Progenitor cell of endocrine pancreas (in vitro differentiated cells): ENCODE measurements around the gene HLCS. TPM values are rescaled to one million over a fixed set of nuclear protein-coding genes. Genes with fewer than 3 reads are reported as not detected.

Experiments
- DNase-seq: peaks from one replicate; pipeline ENCODE4 v3.0.0; 2021; ENCODE audit warnings: low spot score; ENCODE audit not compliant: unreplicated experiment
- H3K27ac Mint-ChIP-seq: 2 replicates; pipeline ENCODE4 v1.8.0; 2021; ENCODE audit warnings: mild to moderate bottlenecking, moderate library complexity, mixed read lengths
- H3K27me3 Mint-ChIP-seq: 2 replicates; pipeline ENCODE4 v1.8.0; 2021; ENCODE audit warnings: mixed read lengths
- H3K36me3 Mint-ChIP-seq: 2 replicates; pipeline ENCODE4 v1.8.0; 2022; ENCODE audit warnings: mixed read lengths; ENCODE audit not compliant: insufficient read depth
- H3K4me1 Mint-ChIP-seq: 2 replicates; pipeline ENCODE4 v1.8.0; 2021; ENCODE audit warnings: low read depth, mixed read lengths
- H3K4me3 Mint-ChIP-seq: 2 replicates; pipeline ENCODE4 v1.8.0; 2021; ENCODE audit warnings: low read depth, mild to moderate bottlenecking, moderate library complexity, mixed read lengths
- H3K9me3 Mint-ChIP-seq: 2 replicates; pipeline ENCODE4 v1.8.0; 2021; ENCODE audit warnings: low read depth, mixed read lengths
- CTCF ChIP-seq: fragments of 200-600 bp; sonication (generic); IDR thresholded peaks from one replicate; pipeline ENCODE4 v1.5.0; 2021; ENCODE audit warnings: antibody characterized with exemption, mild to moderate bottlenecking; ENCODE audit not compliant: unreplicated experiment
- total RNA-seq: library from RNA; stranded (reverse); gene quantifications from 2 replicates; pipeline ENCODE4 v1.2.1, GENCODE V29; 2021

The HLCS gene
- total RNA-seq, 1 donor from 2014 or later = 34.3 TPM

GRCh38 chr21:36716387-36716786 lies 250.1 kb downstream of the HLCS start:
- no peaks in the 10 kb centered on the region for H3K36me3 Mint-ChIP-seq
- no peaks in the 10 kb centered on the region for H3K4me1 Mint-ChIP-seq
- no peak overlapping the region for H3K4me3 Mint-ChIP-seq
- no peak for DNase-seq
- no peak overlapping the region for H3K27ac Mint-ChIP-seq
- H3K9me3 Mint-ChIP-seq = no peaks in the 10 kb centered on the region
- no peak for TF ChIP-seq CTCF
- H3K27me3 Mint-ChIP-seq = peaks cover 90% of the 10 kb centered on the region

- no peak for DNase-seq
- no peak overlapping the region for H3K27ac Mint-ChIP-seq
- H3K36me3 Mint-ChIP-seq = no peaks in the 10 kb centered on the region
- no peaks in the 10 kb centered on the region for H3K9me3 Mint-ChIP-seq
- H3K27me3 Mint-ChIP-seq = peaks cover 91% of the 10 kb centered on the region
- H3K4me3 Mint-ChIP-seq = no peak overlapping the region
- no peak for TF ChIP-seq CTCF
- peaks cover 3% of the 10 kb centered on the region for H3K4me1 Mint-ChIP-seq
Measured at GRCh38 chr21:36713746-36714145, 252.7 kb downstream of the HLCS start.

GRCh38 chr21:36710729-36711048 lies 255.8 kb downstream of the HLCS start:
- Mint-ChIP-seq H3K9me3 (no peaks in the 10 kb centered on the region), H3K27me3 (peaks cover 90% of the 10 kb centered on the region), H3K4me3 (no peak overlapping the region), H3K27ac (no peak overlapping the region), H3K4me1 (peaks cover 12% of the 10 kb centered on the region), H3K36me3 (no peaks in the 10 kb centered on the region)
- TF ChIP-seq CTCF = no peak
- no peak for DNase-seq

GRCh38 chr21:36709868-36710728 lies 256.4 kb downstream of the HLCS start:
- no peak for TF ChIP-seq CTCF
- H3K4me3 Mint-ChIP-seq = no peak overlapping the region
- no peak for DNase-seq
- no peaks in the 10 kb centered on the region for H3K9me3 Mint-ChIP-seq
- H3K36me3 Mint-ChIP-seq = no peaks in the 10 kb centered on the region
- H3K27ac Mint-ChIP-seq = no peak overlapping the region
- peaks cover 12% of the 10 kb centered on the region for H3K4me1 Mint-ChIP-seq
- H3K27me3 Mint-ChIP-seq = peaks cover 90% of the 10 kb centered on the region

GRCh38 chr21:36709030-36709867 lies 257.2 kb downstream of the HLCS start:
- Mint-ChIP-seq H3K36me3 (no peaks in the 10 kb centered on the region), H3K9me3 (no peaks in the 10 kb centered on the region), H3K27me3 (peaks cover 88% of the 10 kb centered on the region), H3K4me1 (peaks cover 12% of the 10 kb centered on the region), H3K27ac (no peak overlapping the region), H3K4me3 (no peak overlapping the region)
- no peak for TF ChIP-seq CTCF
- DNase-seq = no peak
